GM18499 (cell line): ENCODE results near the gene WASL.
A peak's percentile ranks its signal among the peaks of the same experiment; 100 is the strongest.

Experiments used
- ATAC-seq: cut with Tn5 transposase; IDR thresholded peaks from one replicate; pipeline ENCODE4 v1.9.1; 2021; ENCODE audit warnings: moderate number of reproducible peaks; ENCODE audit not compliant: insufficient read depth, unreplicated experiment

Gene WASL

GRCh38 chr7:123770378-123770777 lies 21.6 kb upstream of the WASL start:
- peak; percentile 98 for ATAC-seq

GRCh38 chr7:123769371-123769770 lies 20.6 kb upstream of the WASL start:
- no peak for ATAC-seq

- no peak for ATAC-seq
Observed at GRCh38 chr7:123768493-123768892, 19.7 kb upstream of the WASL start.

GRCh38 chr7:123763191-123763661 lies 14.4 kb upstream of the WASL start:
- ATAC-seq = no peak

- ATAC-seq = no peak
Observed at GRCh38 chr7:123761729-123762128, 12.9 kb upstream of the WASL start.

GRCh38 chr7:123757095-123757494 lies 8.3 kb upstream of the WASL start:
- ATAC-seq = no peak

GRCh38 chr7:123755338-123755737 lies 6.5 kb upstream of the WASL start:
- ATAC-seq = no peak

- ATAC-seq = no peak
Observed at GRCh38 chr7:123754271-123754871, 5.6 kb upstream of the WASL start.

- no peak for ATAC-seq
Observed at GRCh38 chr7:123752534-123752933, 3.7 kb upstream of the WASL start.

GRCh38 chr7:123751821-123752220 lies 3.0 kb upstream of the WASL start:
- ATAC-seq = no peak

- no peak for ATAC-seq
Observed at GRCh38 chr7:123750389-123751230, 1.8 kb upstream of the WASL start.

- ATAC-seq = peak; percentile 16
Observed at GRCh38 chr7:123749537-123749857, 694 bp upstream of the WASL start.

GRCh38 chr7:123748171-123748733 lies 551 bp downstream of the WASL start:
- ATAC-seq = no peak

- ATAC-seq = no peak
Observed at GRCh38 chr7:123747620-123748141, 1.1 kb downstream of the WASL start.

GRCh38 chr7:123746931-123747488 lies 1.8 kb downstream of the WASL start:
- ATAC-seq = no peak

GRCh38 chr7:123746055-123746454 lies 2.7 kb downstream of the WASL start:
- ATAC-seq = no peak

- ATAC-seq = no peak
Observed at GRCh38 chr7:123745437-123745836, 3.4 kb downstream of the WASL start.

- ATAC-seq = no peak
Observed at GRCh38 chr7:123744416-123744815, 4.4 kb downstream of the WASL start.

GRCh38 chr7:123741940-123742339 lies 6.9 kb downstream of the WASL start:
- ATAC-seq = no peak

- no peak for ATAC-seq
Observed at GRCh38 chr7:123738808-123739207, 10.0 kb downstream of the WASL start.

GRCh38 chr7:123738356-123738755 lies 10.4 kb downstream of the WASL start:
- no peak for ATAC-seq
